Measurements from ENCODE around the gene NCR1.

Gene NCR1

DNA sequence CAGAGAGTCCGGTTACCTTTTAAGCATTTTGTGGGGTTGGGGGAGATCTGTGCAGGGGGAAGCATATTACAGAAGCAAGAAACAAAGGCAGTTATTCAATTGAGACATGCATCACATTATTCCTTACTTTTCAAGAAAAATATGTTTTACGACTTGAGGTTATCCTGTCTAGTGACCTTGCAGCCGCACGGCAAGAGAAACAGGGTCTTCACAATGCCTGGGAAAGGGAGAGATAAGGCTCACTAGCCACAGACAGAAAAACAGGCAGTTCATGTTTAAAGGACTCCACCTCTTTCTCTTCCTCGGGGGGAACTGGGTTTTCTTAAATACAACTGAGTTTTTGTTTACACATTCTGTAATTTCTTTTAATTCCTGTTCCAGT, 536 bp upstream of the NCR1 start:
- TF ChIP-seq FOXP2 (optimal IDR thresholded peaks at IDR 0.05; ENCODE audit: borderline replicate concordance, extremely low read depth, extremely low read length, insufficient read depth) = no peak
- no peak for TF ChIP-seq SIN3A (IDR thresholded peaks at IDR 0.05; ENCODE audit: borderline replicate concordance, insufficient read depth, low read length)
- TF ChIP-seq TAF1 (IDR thresholded peaks at IDR 0.05; ENCODE audit: borderline replicate concordance, insufficient read depth, low read length) = no peak
- TF ChIP-seq, protein P1, sequence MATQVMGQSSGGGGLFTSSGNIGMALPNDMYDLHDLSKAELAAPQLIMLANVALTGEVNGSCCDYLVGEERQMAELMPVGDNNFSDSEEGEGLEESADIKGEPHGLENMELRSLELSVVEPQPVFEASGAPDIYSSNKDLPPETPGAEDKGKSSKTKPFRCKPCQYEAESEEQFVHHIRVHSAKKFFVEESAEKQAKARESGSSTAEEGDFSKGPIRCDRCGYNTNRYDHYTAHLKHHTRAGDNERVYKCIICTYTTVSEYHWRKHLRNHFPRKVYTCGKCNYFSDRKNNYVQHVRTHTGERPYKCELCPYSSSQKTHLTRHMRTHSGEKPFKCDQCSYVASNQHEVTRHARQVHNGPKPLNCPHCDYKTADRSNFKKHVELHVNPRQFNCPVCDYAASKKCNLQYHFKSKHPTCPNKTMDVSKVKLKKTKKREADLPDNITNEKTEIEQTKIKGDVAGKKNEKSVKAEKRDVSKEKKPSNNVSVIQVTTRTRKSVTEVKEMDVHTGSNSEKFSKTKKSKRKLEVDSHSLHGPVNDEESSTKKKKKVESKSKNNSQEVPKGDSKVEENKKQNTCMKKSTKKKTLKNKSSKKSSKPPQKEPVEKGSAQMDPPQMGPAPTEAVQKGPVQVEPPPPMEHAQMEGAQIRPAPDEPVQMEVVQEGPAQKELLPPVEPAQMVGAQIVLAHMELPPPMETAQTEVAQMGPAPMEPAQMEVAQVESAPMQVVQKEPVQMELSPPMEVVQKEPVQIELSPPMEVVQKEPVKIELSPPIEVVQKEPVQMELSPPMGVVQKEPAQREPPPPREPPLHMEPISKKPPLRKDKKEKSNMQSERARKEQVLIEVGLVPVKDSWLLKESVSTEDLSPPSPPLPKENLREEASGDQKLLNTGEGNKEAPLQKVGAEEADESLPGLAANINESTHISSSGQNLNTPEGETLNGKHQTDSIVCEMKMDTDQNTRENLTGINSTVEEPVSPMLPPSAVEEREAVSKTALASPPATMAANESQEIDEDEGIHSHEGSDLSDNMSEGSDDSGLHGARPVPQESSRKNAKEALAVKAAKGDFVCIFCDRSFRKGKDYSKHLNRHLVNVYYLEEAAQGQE (IDR thresholded peaks at IDR 0.05; ENCODE audit: insufficient read depth in 1 of 2, low read depth in 2 of 2, low read length in 2 of 2) = no peak
- no peak for TF ChIP-seq POLR2AphosphoS5 (IDR thresholded peaks at IDR 0.05; ENCODE audit: low read depth, low read length)

DNA sequence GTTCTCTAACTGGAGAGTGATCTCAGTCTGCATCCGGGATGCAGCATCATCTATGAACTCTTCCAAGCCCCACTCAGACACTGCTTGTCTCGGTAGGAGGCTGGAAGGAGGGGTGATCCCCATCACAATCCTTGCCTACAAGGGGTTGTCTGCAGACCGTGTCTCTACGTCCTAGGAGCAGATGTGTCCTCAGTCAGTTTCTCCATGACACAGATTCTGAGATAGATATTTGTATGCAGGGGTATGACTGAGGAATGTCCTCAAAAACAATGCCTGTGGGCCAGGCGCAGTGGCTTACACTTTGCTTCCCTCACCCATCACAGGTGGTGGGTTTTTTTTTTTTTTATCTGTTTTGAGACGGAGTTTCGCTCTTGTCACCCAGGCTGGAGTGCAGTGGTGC, 871 bp downstream of the NCR1 start:
- TF ChIP-seq, protein P1 (IDR thresholded peaks at IDR 0.05; ENCODE audit: insufficient read depth in 1 of 2, low read depth in 2 of 2, low read length in 2 of 2) = no peak
- no peak for TF ChIP-seq FOXP2 (optimal IDR thresholded peaks at IDR 0.05; ENCODE audit: borderline replicate concordance, extremely low read depth, extremely low read length, insufficient read depth)
- no peak for TF ChIP-seq SIN3A (IDR thresholded peaks at IDR 0.05; ENCODE audit: borderline replicate concordance, insufficient read depth, low read length)
- TF ChIP-seq POLR2AphosphoS5 (IDR thresholded peaks at IDR 0.05; ENCODE audit: low read depth, low read length) = no peak
- TF ChIP-seq TAF1 (IDR thresholded peaks at IDR 0.05; ENCODE audit: borderline replicate concordance, insufficient read depth, low read length) = no peak

DNA sequence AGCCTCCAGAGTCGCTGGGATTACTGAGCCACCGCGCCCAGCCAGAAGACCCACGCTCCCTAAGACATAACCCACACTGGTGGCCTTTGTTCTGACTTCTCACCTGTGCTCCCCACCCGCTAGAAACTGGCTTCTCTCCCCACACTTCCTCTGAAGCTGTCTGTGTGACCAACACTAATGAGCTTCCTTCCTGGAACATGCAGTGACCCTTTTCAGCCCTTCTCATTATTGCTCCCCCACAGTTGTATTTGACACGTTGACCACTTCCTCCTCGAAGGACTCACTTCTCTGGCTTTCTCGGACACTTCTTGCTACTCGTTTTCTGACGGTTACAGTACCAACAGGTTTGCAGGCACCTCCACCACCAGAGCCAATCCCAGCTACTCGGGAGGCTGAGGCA, 10.9 kb downstream of the NCR1 start:
- no peak for TF ChIP-seq POLR2AphosphoS5 (IDR thresholded peaks at IDR 0.05; ENCODE audit: low read depth, low read length)
- TF ChIP-seq, protein P1 (IDR thresholded peaks at IDR 0.05; ENCODE audit: insufficient read depth in 1 of 2, low read depth in 2 of 2, low read length in 2 of 2) = no peak
- TF ChIP-seq FOXP2 (optimal IDR thresholded peaks at IDR 0.05; ENCODE audit: borderline replicate concordance, extremely low read depth, extremely low read length, insufficient read depth) = no peak
- no peak for TF ChIP-seq SIN3A (IDR thresholded peaks at IDR 0.05; ENCODE audit: borderline replicate concordance, insufficient read depth, low read length)
- no peak for TF ChIP-seq TAF1 (IDR thresholded peaks at IDR 0.05; ENCODE audit: borderline replicate concordance, insufficient read depth, low read length)

DNA sequence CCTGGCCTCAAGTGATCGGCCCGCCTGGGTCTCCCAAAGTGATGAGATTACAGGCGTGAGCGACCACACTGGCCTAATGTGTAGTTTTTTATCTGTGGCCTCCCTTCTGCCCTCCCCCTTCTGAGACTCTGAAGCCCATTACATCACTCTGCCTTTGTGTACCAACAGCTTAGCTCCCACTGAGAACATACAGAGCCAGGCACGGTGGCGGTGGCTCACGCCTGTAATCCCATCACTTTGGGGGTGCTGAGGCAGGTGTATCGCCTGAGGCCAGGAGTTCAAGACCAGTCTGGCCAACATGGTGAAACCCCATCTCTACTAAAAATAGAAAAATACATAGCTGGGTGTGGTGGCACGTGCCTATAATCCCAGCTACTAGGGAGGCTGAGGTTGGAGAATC, 12.6 kb downstream of the NCR1 start:
- TF ChIP-seq SIN3A (IDR thresholded peaks at IDR 0.05; ENCODE audit: borderline replicate concordance, insufficient read depth, low read length) = no peak
- TF ChIP-seq TAF1 (IDR thresholded peaks at IDR 0.05; ENCODE audit: borderline replicate concordance, insufficient read depth, low read length) = no peak
- TF ChIP-seq, protein P1 (IDR thresholded peaks at IDR 0.05; ENCODE audit: insufficient read depth in 1 of 2, low read depth in 2 of 2, low read length in 2 of 2) = no peak
- no peak for TF ChIP-seq FOXP2 (optimal IDR thresholded peaks at IDR 0.05; ENCODE audit: borderline replicate concordance, extremely low read depth, extremely low read length, insufficient read depth)
- TF ChIP-seq POLR2AphosphoS5 (IDR thresholded peaks at IDR 0.05; ENCODE audit: low read depth, low read length) = no peak

DNA sequence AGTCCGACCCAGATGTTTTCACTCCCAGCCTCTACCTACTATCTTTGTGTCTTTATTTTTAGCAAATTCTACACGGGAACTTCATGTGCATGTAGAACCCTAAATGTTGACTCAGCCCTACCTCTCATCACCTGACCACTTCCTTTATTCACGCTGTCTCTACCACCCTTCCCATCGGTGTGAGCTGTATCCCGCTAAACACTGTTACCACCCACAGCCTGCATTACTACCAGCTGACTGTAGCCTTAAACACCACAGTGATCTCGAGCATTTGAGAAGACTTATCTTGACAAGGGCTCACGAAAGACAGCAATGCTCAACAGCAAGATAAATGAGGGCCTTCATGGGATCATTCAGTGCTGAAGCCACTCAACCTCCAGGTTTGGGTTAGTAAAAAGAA, 15.1 kb downstream of the NCR1 start:
- TF ChIP-seq TAF1 (IDR thresholded peaks at IDR 0.05; ENCODE audit: borderline replicate concordance, insufficient read depth, low read length) (no peak), POLR2AphosphoS5 (IDR thresholded peaks at IDR 0.05; ENCODE audit: low read depth, low read length) (no peak), FOXP2 (optimal IDR thresholded peaks at IDR 0.05; ENCODE audit: borderline replicate concordance, extremely low read depth, extremely low read length, insufficient read depth) (no peak), SIN3A (IDR thresholded peaks at IDR 0.05; ENCODE audit: borderline replicate concordance, insufficient read depth, low read length) (no peak)
- TF ChIP-seq, protein P1 (IDR thresholded peaks at IDR 0.05; ENCODE audit: insufficient read depth in 1 of 2, low read depth in 2 of 2, low read length in 2 of 2) = no peak
